Motor neuron (in vitro differentiated cells): ENCODE data around the gene FUS. TPM values are rescaled to one million over a fixed set of nuclear protein-coding genes. Genes with fewer than 3 reads are reported as not detected.
A peak's percentile ranks its signal among the peaks of the same experiment; 100 is the strongest.
"Not testable (repeated sequence)": the region's sequence is repeated elsewhere in the genome, so short reads cannot be mapped to it uniquely, and the experiment has no call there.

Experiments
- ATAC-seq, 8 experiments: fragments of 200-7000 bp; cut with Tn5 transposase; replicated peaks in 6 of 8; 2 replicates each; pipeline ENCODE4 v1.8.0; 2021; ENCODE audit warnings: mild to moderate bottlenecking in 8 of 8, moderate library complexity in 8 of 8
- H3K27ac ChIP-seq, 2 donors: fragments of 250-450 bp; sonication (Bioruptor Pico); 2 replicates each; pipeline ENCODE4 v1.9.0; 2021; ENCODE audit warnings: antibody characterized with exemption in 2 of 2, mild to moderate bottlenecking in 2 of 2, moderate library complexity in 1 of 2
- H3K4me1 ChIP-seq, 2 donors: fragments of 250-450 bp; sonication (Bioruptor Pico); replicated peaks in 1 of 2; 2 replicates each; pipeline ENCODE4 v1.6.1; 2021; ENCODE audit warnings: antibody characterized with exemption in 2 of 2, mild to moderate bottlenecking in 2 of 2, moderate library complexity in 1 of 2
- H3K4me3 ChIP-seq, 5 donors: fragments of 250-450 bp; sonication (Bioruptor Pico); 2 replicates each; pipeline ENCODE4 v1.9.0; 2021; ENCODE audit warnings: antibody characterized with exemption in 5 of 5, mild to moderate bottlenecking in 5 of 5, moderate library complexity in 4 of 5
- WGBS, 10 experiments: fragments of 450-650 bp; shearing (Covaris generic); methylation state at CpG; one replicate each; pipeline ENCODE4 v1.0.0; 2022; 5-methylcytosine and 5-hydroxymethylcytosine counted together
- in situ Hi-C, 9 experiments: fragments of 400-800 bp; cut with MboI; loops; one replicate each; pipeline ENCODE4 v1.15.0; 2021; ENCODE audit warnings: low sequenced_read_pairs in 9 of 9, low pct_unique_long_range_greater_than_20kb in 2 of 9; ENCODE audit not compliant: unreplicated experiment in 9 of 9
- total RNA-seq, 8 experiments: library from RNA; unstranded; fragments of 300-600 nt; gene quantifications; 2 replicates each; pipeline versions ENCODE4 v1.2.3 to v1.2.4, GENCODE V29; 2022

The FUS gene
- total RNA-seq, 8 experiments from 2014 or later, result 31.7 to 375 (median 75.1) TPM

- H3K4me1 ChIP-seq, result no peaks in the 10 kb centered on the region
- H3K4me3 ChIP-seq, result no peak overlapping the region
- H3K27ac ChIP-seq, result no peak overlapping the region
- ATAC-seq, result no peak
- in situ Hi-C loops, result no loop called here
- 91 to 100% (median 97%) methylated on average over 1 to 11 of the region's 16 CpGs; no CpG with 5 or more reads in 2 of the 10 experiments for WGBS, 10 experiments
Observed at GRCh38 chr16:31192856-31193642, 13.1 kb downstream of the FUS start.

- Histone ChIP-seq H3K4me3 (no peak overlapping the region), H3K27ac (no peak overlapping the region), H3K4me1 (no peaks in the 10 kb centered on the region)
- WGBS, 10 experiments, result 56 to 100% (median 100%) methylated on average over 1 to 2 of the region's 2 CpGs; no CpG with 5 or more reads in 3 of the 10 experiments
- in situ Hi-C loops, result no loop called here
- ATAC-seq, result no peak
Observed at GRCh38 chr16:31193874-31194273, 13.9 kb downstream of the FUS start.

- WGBS, 10 experiments, result 76 to 100% (median 88%) methylated on average over 2 to 7 of the region's 7 CpGs
- Histone ChIP-seq H3K27ac (no peak overlapping the region), H3K4me1 (no peaks in the 10 kb centered on the region), H3K4me3 (no peak overlapping the region)
- no peak for ATAC-seq
- in situ Hi-C loops, result no loop called here
Observed at GRCh38 chr16:31194898-31195297, 15.0 kb downstream of the FUS start.

GRCh38 chr16:31195861-31196260 is 15.9 kb downstream of the FUS start:
- in situ Hi-C loops, ATAC-seq, H3K4me1 ChIP-seq, H3K27ac ChIP-seq, H3K4me3 ChIP-seq: not testable (repeated sequence)
- 20 to 100% (median 98%) methylated on average over 1 to 10 of the region's 11 CpGs; no CpG with 5 or more reads in 3 of the 10 experiments for WGBS, 10 experiments

GRCh38 chr16:31196324-31197088 is 16.6 kb downstream of the FUS start:
- no peak overlapping the region for H3K4me3 ChIP-seq
- no peak for ATAC-seq
- in situ Hi-C loops, result no loop called here
- no peaks in the 10 kb centered on the region for H3K4me1 ChIP-seq
- 42 to 100% (median 90%) methylated on average over 1 to 10 of the region's 17 CpGs; no CpG with 5 or more reads in 1 of the 10 experiments for WGBS, 10 experiments
- no peak overlapping the region for H3K27ac ChIP-seq

- 50 to 88% (median 73%) methylated on average over 1 to 4 of the region's 7 CpGs; no CpG with 5 or more reads in 1 of the 10 experiments for whole genome bisulfite sequencing, 10 experiments
- ATAC-seq, result no peak
- H3K4me3 ChIP-seq, result no peak overlapping the region
- in situ Hi-C loops, result no loop called here
- no peak overlapping the region for H3K27ac ChIP-seq
- no peaks in the 10 kb centered on the region for H3K4me1 ChIP-seq
Observed at GRCh38 chr16:31198207-31198882, 18.4 kb downstream of the FUS start.

GRCh38 chr16:31199430-31200041 is 19.6 kb downstream of the FUS start:
- ATAC-seq, result no peak
- in situ Hi-C loops, result loop anchor here in 4 of 9 experiments (10.0 to 25.0 kb wide), 3 partner anchors 113 to 245 kb away; partner anchors contain the start of genes ZNF843 (in 3 of the 4) and COX6A2 (in 2 of the 4)
- H3K4me1 ChIP-seq, result no peaks in the 10 kb centered on the region
- no peak overlapping the region for H3K27ac ChIP-seq
- no peak overlapping the region for H3K4me3 ChIP-seq
- 81 to 100% (median 100%) methylated on average over 1 to 4 of the region's 5 CpGs; no CpG with 5 or more reads in 2 of the 10 experiments for WGBS, 10 experiments

GRCh38 chr16:31200111-31200510 is 20.2 kb downstream of the FUS start:
- in situ Hi-C loops, result loop anchor here in 4 of 9 experiments (10.0 to 25.0 kb wide), 3 partner anchors 112 to 245 kb away; partner anchors contain the start of genes ZNF843 (in 3 of the 4) and COX6A2 (in 2 of the 4)
- WGBS, 10 experiments, result 61 to 94% (median 84%) methylated on average over 2 to 7 of the region's 8 CpGs; no CpG with 5 or more reads in 5 of the 10 experiments
- H3K4me1 ChIP-seq, H3K4me3 ChIP-seq, ATAC-seq, H3K27ac ChIP-seq: not testable (repeated sequence)

- peak in 7 of 8 experiments; percentile 1 to 21 (median 5) for ATAC-seq
- no peaks in the 10 kb centered on the region for H3K4me1 ChIP-seq
- no peak overlapping the region for H3K27ac ChIP-seq
- in situ Hi-C loops, result loop anchor here in 4 of 9 experiments (10.0 to 25.0 kb wide), 3 partner anchors 111 to 244 kb away; partner anchors contain the start of genes ZNF843 (in 3 of the 4) and COX6A2 (in 2 of the 4)
- H3K4me3 ChIP-seq, result no peak overlapping the region
- WGBS, 10 experiments, result 14 to 78% (median 55%) methylated on average over 1 to 7 of the region's 8 CpGs
Observed at GRCh38 chr16:31200821-31201568, 21.1 kb downstream of the FUS start.

- Histone ChIP-seq H3K27ac (no peak overlapping the region), H3K4me3 (no peak overlapping the region), H3K4me1 (no peaks in the 10 kb centered on the region)
- peak; percentile 26 to 64 (median 56) for ATAC-seq
- in situ Hi-C loops, result loop anchor here in 4 of 9 experiments (10.0 to 25.0 kb wide), 3 partner anchors 111 to 243 kb away; partner anchors contain the start of genes ZNF843 (in 3 of the 4) and COX6A2 (in 2 of the 4)
- 0 to 67% (median 28%) methylated on average over 1 to 5 of the region's 35 CpGs; no CpG with 5 or more reads in 5 of the 10 experiments for WGBS, 10 experiments
Observed at GRCh38 chr16:31201582-31202413, 21.9 kb downstream of the FUS start.
